Keratinocyte (primary cell): ENCODE results near the gene FAM161B.

ENCODE experiments used
- EZH2 ChIP-seq: IDR thresholded peaks from one replicate; pipeline ENCODE4 v1.6.1; 2012; ENCODE audit warnings: inconsistent platforms, mild to moderate bottlenecking, low read length, moderate library complexity
- TF ChIP-seq, protein P1 (sequence below), 3 experiments: IDR thresholded peaks in 1 of 3; conservative IDR thresholded peaks in 1 of 3; optimal IDR thresholded peaks in 1 of 3; 2 replicates in 2 of 3; 3 replicates in 1 of 3; pipeline versions ENCODE3 to v1.5.1; 2011; ENCODE audit warnings: low read length in 3 of 3, mild to moderate bottlenecking in 3 of 3, moderate library complexity in 2 of 3, control low read depth in 1 of 3, inconsistent platforms in 1 of 3; ENCODE audit not compliant: insufficient read depth in 2 of 3; ENCODE audit errors: extremely low read depth in 1 of 3

DNA sequence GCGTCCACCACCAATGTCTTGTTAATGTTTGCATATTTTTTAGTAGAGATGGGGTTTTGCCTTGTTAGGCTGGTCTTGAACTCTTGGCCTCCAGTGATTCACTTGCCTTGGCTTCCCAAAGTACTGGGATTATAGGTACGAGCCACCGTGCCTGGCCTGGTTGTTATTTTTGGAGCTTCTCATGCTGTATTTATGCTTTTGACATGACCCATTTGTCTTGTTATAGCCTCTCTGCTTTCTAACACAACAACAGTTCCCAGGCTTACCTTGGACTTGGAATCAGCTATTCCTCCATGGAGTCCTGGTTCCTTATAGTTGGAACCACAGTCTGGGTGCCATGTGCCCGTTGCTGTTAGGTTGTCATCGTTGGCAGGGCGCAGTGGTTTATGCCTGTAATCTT is 33.6 kb downstream of the FAM161B start:
- TF ChIP-seq, protein P1, sequence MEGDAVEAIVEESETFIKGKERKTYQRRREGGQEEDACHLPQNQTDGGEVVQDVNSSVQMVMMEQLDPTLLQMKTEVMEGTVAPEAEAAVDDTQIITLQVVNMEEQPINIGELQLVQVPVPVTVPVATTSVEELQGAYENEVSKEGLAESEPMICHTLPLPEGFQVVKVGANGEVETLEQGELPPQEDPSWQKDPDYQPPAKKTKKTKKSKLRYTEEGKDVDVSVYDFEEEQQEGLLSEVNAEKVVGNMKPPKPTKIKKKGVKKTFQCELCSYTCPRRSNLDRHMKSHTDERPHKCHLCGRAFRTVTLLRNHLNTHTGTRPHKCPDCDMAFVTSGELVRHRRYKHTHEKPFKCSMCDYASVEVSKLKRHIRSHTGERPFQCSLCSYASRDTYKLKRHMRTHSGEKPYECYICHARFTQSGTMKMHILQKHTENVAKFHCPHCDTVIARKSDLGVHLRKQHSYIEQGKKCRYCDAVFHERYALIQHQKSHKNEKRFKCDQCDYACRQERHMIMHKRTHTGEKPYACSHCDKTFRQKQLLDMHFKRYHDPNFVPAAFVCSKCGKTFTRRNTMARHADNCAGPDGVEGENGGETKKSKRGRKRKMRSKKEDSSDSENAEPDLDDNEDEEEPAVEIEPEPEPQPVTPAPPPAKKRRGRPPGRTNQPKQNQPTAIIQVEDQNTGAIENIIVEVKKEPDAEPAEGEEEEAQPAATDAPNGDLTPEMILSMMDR (optimal IDR thresholded peaks at IDR 0.05 in 1 of 3, IDR thresholded peaks at IDR 0.05 in 1 of 3, conservative IDR thresholded peaks at IDR 0.05 in 1 of 3; ENCODE audit: extremely low read depth in 1 of 3, insufficient read depth in 2 of 3, low read length in 3 of 3), result no peak
- no peak for TF ChIP-seq EZH2
